Endothelial cell of umbilical vein (primary cell): ENCODE data around the gene GPR68. TPM values are rescaled to one million over a fixed set of nuclear protein-coding genes. Genes with fewer than 3 reads are reported as not detected.

Experiments used
- BruUV-seq: library from RNA; stranded (reverse); fragments of 400-500 nt; replicated peaks from 2 replicates; lab custom pipeline; 2021; lab: Mats Ljungman, UMichigan
- CTCF ChIA-PET: fragments of 300-600, 350-600 bp; sonication (Branson Sonifier 250); formaldehyde crosslinking; loops from one replicate; lab custom pipeline; 2021; ENCODE audit warnings: antibody characterized with exemption, inconsistent platforms; lab: Charles Lee
- POLR2A ChIA-PET: fragments of 300-600, 350-600 bp; sonication (Branson Sonifier 250); formaldehyde crosslinking; loops from one replicate; lab custom pipeline; 2021; ENCODE audit warnings: antibody characterized with exemption, inconsistent platforms; lab: Charles Lee
- DNase-seq: peaks from one replicate; pipeline ENCODE4 v3.0.0-alpha.2; 2011; ENCODE audit warnings: low read depth, low spot score
- FAIRE-seq: peaks from 2 replicates; lab custom pipeline; 2011; peaks lifted over from hg19 to GRCh38; lab: Jason Lieb, UNC
- H2AFZ ChIP-seq: 2 replicates; pipeline ENCODE4 v1.6.0; 2012; ENCODE audit warnings: low read depth, low read length, control low read depth, inconsistent platforms
- H3K27ac ChIP-seq: 2 replicates; pipeline ENCODE4 v1.5.1; 2011; ENCODE audit warnings: low read depth, mild to moderate bottlenecking, control low read depth, low read length, moderate library complexity; ENCODE audit not compliant: insufficient read depth
- H3K27me3 ChIP-seq, 2 experiments: 2 replicates each; pipeline versions ENCODE4 v1.6.0 to v1.6.1; 2011; ENCODE audit warnings: low read length in 2 of 2, mixed read lengths in 1 of 2; ENCODE audit not compliant: control insufficient read depth in 2 of 2, insufficient read depth in 2 of 2
- H3K36me3 ChIP-seq, 2 experiments: 2 replicates in 1 of 2; 3 replicates in 1 of 2; pipeline ENCODE4 v1.5.1; 2011; ENCODE audit warnings: low read length in 2 of 2, mild to moderate bottlenecking in 1 of 2, moderate library complexity in 1 of 2; ENCODE audit not compliant: control insufficient read depth in 2 of 2, insufficient read depth in 2 of 2; ENCODE audit errors: extremely low read depth in 1 of 2
- H3K4me1 ChIP-seq: 3 replicates; pipeline ENCODE4 v1.5.1; 2011; ENCODE audit warnings: mild to moderate bottlenecking, low read length; ENCODE audit not compliant: control insufficient read depth, insufficient read depth; ENCODE audit errors: extremely low read depth
- H3K4me2 ChIP-seq: 2 replicates; pipeline ENCODE4 v1.6.1; 2011; ENCODE audit warnings: low read length, control low read depth, mixed read lengths; ENCODE audit not compliant: insufficient read depth
- H3K4me3 ChIP-seq, 3 experiments: fragments of 200-600 bp in 1 of 3; sonication (generic), shearing (Covaris generic) in 1 of 3; replicated peaks in 1 of 3; 2 replicates each; pipeline ENCODE4 v1.5.1; 2011 to 2016; ENCODE audit warnings: control low read depth in 3 of 3, low read length in 3 of 3, mild to moderate bottlenecking in 2 of 3, inconsistent platforms in 1 of 3, low read depth in 1 of 3, moderate library complexity in 1 of 3; ENCODE audit not compliant: insufficient read depth in 1 of 3
- H3K79me2 ChIP-seq: 2 replicates; pipeline ENCODE4 v1.6.0; 2012; ENCODE audit warnings: low read length, inconsistent platforms; ENCODE audit not compliant: control insufficient read depth, insufficient read depth
- H3K9ac ChIP-seq: replicated peaks from 2 replicates; pipeline ENCODE3; 2011; ENCODE audit warnings: low read length, control low read depth; ENCODE audit not compliant: insufficient read depth; ENCODE audit errors: extremely low read depth
- H3K9me1 ChIP-seq: replicated peaks from 3 replicates; pipeline ENCODE4 v1.6.0; 2011; ENCODE audit warnings: mild to moderate bottlenecking, low read length; ENCODE audit not compliant: control insufficient read depth, insufficient read depth; ENCODE audit errors: extremely low read depth
- H3K9me3 ChIP-seq: replicated peaks from 2 replicates; pipeline ENCODE4 v1.5.1; 2012; ENCODE audit warnings: low read length, inconsistent platforms; ENCODE audit not compliant: control insufficient read depth, insufficient read depth
- H4K20me1 ChIP-seq: replicated peaks from 2 replicates; pipeline ENCODE3; 2011; ENCODE audit warnings: mild to moderate bottlenecking, low read length; ENCODE audit not compliant: control insufficient read depth, insufficient read depth; ENCODE audit errors: extremely low read depth
- EZH2 ChIP-seq: IDR thresholded peaks from 2 replicates; pipeline ENCODE4 v1.6.1; 2012; ENCODE audit warnings: borderline replicate concordance, low read depth, mild to moderate bottlenecking, moderate library complexity, low read length, inconsistent platforms; ENCODE audit not compliant: severe bottlenecking
- FOS ChIP-seq: IDR thresholded peaks from 2 replicates; pipeline ENCODE4 v1.6.1; 2011; ENCODE audit warnings: mild to moderate bottlenecking, low read length, moderate library complexity, borderline replicate concordance; ENCODE audit not compliant: insufficient read depth
- JUN ChIP-seq: IDR thresholded peaks from 2 replicates; pipeline ENCODE4 v1.6.1; 2011; ENCODE audit warnings: borderline replicate concordance, low read depth; ENCODE audit not compliant: insufficient read length, insufficient read depth
- POLR2A ChIP-seq: IDR thresholded peaks from 2 replicates; pipeline ENCODE4 v1.6.1; 2012; ENCODE audit warnings: low read depth, mild to moderate bottlenecking, control low read depth, low read length
- POLR2AphosphoS5 ChIP-seq: IDR thresholded peaks from 2 replicates; pipeline ENCODE4 v1.6.1; 2012; ENCODE audit warnings: low read depth, mild to moderate bottlenecking, control low read depth, low read length, moderate library complexity; ENCODE audit not compliant: insufficient read depth
- dilution Hi-C: fragments of 300-500 bp; cut with MboI; formaldehyde crosslinking; loops from one replicate; pipeline ENCODE4 v1.15.0; 2019; ENCODE audit warnings: low sequenced_read_pairs; ENCODE audit not compliant: extremely low pct_ligation_motif_present
- intact Hi-C: fragments of 100-400 bp; cut with micrococcal nuclease; formaldehyde crosslinking; loops from one replicate; pipeline ENCODE4 v1.10.0; 2022
- polyA plus RNA-seq, 4 experiments: library from polyadenylated mRNA; depleted of rRNA in 3 of 4; stranded (reverse) in 3 of 4; unstranded in 1 of 4; fragments of >200 nt; gene quantifications; 2 replicates each; pipeline versions ENCODE4 v1.2.1 to v1.2.3, GENCODE V29; 2011 to 2012; ENCODE audit warnings: missing spikeins in 1 of 4
- total RNA-seq: library from RNA; stranded (reverse); gene quantifications from 2 replicates; pipeline ENCODE4 v1.2.3, GENCODE V29; 2021
- TF ChIP-seq, protein P1 (sequence below), 2 donors: IDR thresholded peaks; 1 replicate in 1 of 2; 2 replicates in 1 of 2; pipeline ENCODE4 v1.5.1; 2011; ENCODE audit warnings: low read length in 2 of 2, mild to moderate bottlenecking in 2 of 2, moderate library complexity in 2 of 2, control low read depth in 1 of 2, inconsistent platforms in 1 of 2, low read depth in 1 of 2; ENCODE audit not compliant: insufficient read depth in 1 of 2; ENCODE audit errors: extremely low read depth in 1 of 2
- TF ChIP-seq, protein P2 (sequence below): IDR thresholded peaks from 2 replicates; pipeline ENCODE4 v1.6.1; 2011; ENCODE audit not compliant: insufficient read depth, insufficient read length

Gene GPR68
- total and polyA plus RNA-seq, 2 donors (not counting 3 experiments of a cell fraction or from before 2014, with no cell fraction given): 0.24 to 0.36 TPM

DNA sequence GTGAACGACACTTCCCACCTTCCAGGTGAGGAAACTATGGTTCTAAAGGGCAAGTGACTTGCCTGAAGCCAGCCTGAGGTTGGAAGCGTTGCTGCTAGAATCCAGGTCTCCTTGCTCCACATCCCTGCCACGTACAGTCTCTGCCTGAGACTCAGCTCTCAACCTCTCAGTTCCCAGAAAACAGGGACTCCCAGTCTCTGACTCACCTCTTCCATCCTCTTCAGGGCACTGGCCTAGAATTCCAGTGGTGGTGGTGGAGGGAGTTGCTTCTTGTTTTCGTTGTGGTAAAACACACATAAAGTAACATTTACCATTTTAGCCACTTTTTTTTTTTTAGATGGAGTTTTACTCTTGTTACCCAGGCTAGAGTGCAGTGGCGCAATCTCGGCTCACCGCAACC is 7.3 kb downstream of the GPR68 start:
- FAIRE-seq: peak; percentile 21

More for the DNA sequence above, 7.3 kb downstream of the GPR68 start:
- BruUV-seq: no TSS peak
- H3K27me3 ChIP-seq: no peaks in the 10 kb centered on the region
- no peaks in the 10 kb centered on the region for H3K79me2 ChIP-seq
- peak; percentile 36 for DNase-seq
- no peaks in the 10 kb centered on the region for H3K36me3 ChIP-seq
- ChIA-PET CTCF (interaction anchor here (1.5 kb wide), 1 partner anchor 9 kb away, joined by 3 read pairs; no protein-coding TSS in a partner anchor), POLR2A (no interaction called here)
- no peak overlapping the region for H3K4me2 ChIP-seq
- H3K27ac ChIP-seq: no peak overlapping the region
- H2AFZ ChIP-seq: no peak overlapping the region
- intact Hi-C loops: no loop called here
- no peak overlapping the region for H3K4me3 ChIP-seq
- no peaks in the 10 kb centered on the region for H3K9me3 ChIP-seq
- no peaks in the 10 kb centered on the region for H4K20me1 ChIP-seq
- TF ChIP-seq, protein P1, sequence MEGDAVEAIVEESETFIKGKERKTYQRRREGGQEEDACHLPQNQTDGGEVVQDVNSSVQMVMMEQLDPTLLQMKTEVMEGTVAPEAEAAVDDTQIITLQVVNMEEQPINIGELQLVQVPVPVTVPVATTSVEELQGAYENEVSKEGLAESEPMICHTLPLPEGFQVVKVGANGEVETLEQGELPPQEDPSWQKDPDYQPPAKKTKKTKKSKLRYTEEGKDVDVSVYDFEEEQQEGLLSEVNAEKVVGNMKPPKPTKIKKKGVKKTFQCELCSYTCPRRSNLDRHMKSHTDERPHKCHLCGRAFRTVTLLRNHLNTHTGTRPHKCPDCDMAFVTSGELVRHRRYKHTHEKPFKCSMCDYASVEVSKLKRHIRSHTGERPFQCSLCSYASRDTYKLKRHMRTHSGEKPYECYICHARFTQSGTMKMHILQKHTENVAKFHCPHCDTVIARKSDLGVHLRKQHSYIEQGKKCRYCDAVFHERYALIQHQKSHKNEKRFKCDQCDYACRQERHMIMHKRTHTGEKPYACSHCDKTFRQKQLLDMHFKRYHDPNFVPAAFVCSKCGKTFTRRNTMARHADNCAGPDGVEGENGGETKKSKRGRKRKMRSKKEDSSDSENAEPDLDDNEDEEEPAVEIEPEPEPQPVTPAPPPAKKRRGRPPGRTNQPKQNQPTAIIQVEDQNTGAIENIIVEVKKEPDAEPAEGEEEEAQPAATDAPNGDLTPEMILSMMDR (IDR thresholded peaks at IDR 0.05; ENCODE audit: extremely low read depth in 1 of 2, insufficient read depth in 1 of 2, low read depth in 1 of 2, low read length in 2 of 2): no peak
- TF ChIP-seq POLR2A (no peak), POLR2AphosphoS5 (no peak), FOS (peak; percentile 44), JUN (peak; percentile 9), EZH2 (no peak)
- TF ChIP-seq, protein P2, sequence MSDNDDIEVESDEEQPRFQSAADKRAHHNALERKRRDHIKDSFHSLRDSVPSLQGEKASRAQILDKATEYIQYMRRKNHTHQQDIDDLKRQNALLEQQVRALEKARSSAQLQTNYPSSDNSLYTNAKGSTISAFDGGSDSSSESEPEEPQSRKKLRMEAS: no peak
- dilution Hi-C loops: no loop called here
- H3K9me1 ChIP-seq: no peaks in the 10 kb centered on the region
- H3K4me1 ChIP-seq: no peaks in the 10 kb centered on the region
- no peak overlapping the region for H3K9ac ChIP-seq
